Keratinocyte (primary cell): Measurements from ENCODE around the gene MAN1A2. TPM values are rescaled to one million over a fixed set of nuclear protein-coding genes. Genes with fewer than 3 reads are reported as not detected.

Experiments used
- DNase-seq: peaks from one replicate; pipeline ENCODE4 v3.0.0-alpha.2; 2011; ENCODE audit warnings: low read depth, missing footprints, low spot score
- FAIRE-seq: peaks from 2 replicates; lab custom pipeline; 2011; peaks lifted over from hg19 to GRCh38; lab: Jason Lieb, UNC
- H2AFZ ChIP-seq: 2 replicates; pipeline ENCODE4 v1.6.0; 2012; ENCODE audit warnings: low read length, control low read depth, inconsistent platforms; ENCODE audit not compliant: control insufficient read depth
- H3K27ac ChIP-seq: 2 replicates; pipeline ENCODE4 v1.5.1; 2011; ENCODE audit warnings: low read length; ENCODE audit not compliant: control insufficient read depth, insufficient read depth
- H3K27me3 ChIP-seq: 3 replicates; pipeline ENCODE4 v1.6.0; 2011; ENCODE audit warnings: low read length; ENCODE audit not compliant: control insufficient read depth, insufficient read depth; ENCODE audit errors: extremely low read depth
- H3K36me3 ChIP-seq, 2 experiments: 2 replicates in 1 of 2; 3 replicates in 1 of 2; pipeline ENCODE4 v1.5.1; 2011; ENCODE audit warnings: low read length in 2 of 2, mild to moderate bottlenecking in 1 of 2; ENCODE audit not compliant: control insufficient read depth in 2 of 2, insufficient read depth in 2 of 2; ENCODE audit errors: extremely low read depth in 1 of 2
- H3K4me1 ChIP-seq: 3 replicates; pipeline ENCODE4 v1.5.1; 2011; ENCODE audit warnings: low read length; ENCODE audit not compliant: control insufficient read depth, insufficient read depth; ENCODE audit errors: extremely low read depth
- H3K4me2 ChIP-seq: 3 replicates; pipeline ENCODE4 v1.6.0; 2011; ENCODE audit warnings: low read depth, low read length; ENCODE audit not compliant: control insufficient read depth, insufficient read depth; ENCODE audit errors: extremely low read depth
- H3K4me3 ChIP-seq, 3 experiments: fragments of 200-600 bp in 1 of 3; sonication (generic) in 1 of 3; 2 replicates in 2 of 3; 3 replicates in 1 of 3; pipeline ENCODE4 v1.5.1; 2011 to 2016; ENCODE audit warnings: low read length in 3 of 3, mild to moderate bottlenecking in 3 of 3, control low read depth in 2 of 3, inconsistent platforms in 1 of 3, low read depth in 1 of 3, mixed read lengths in 1 of 3, mixed run types in 1 of 3, moderate library complexity in 1 of 3; ENCODE audit not compliant: control insufficient read depth in 2 of 3, insufficient read depth in 2 of 3; ENCODE audit errors: extremely low read depth in 1 of 3
- H3K79me2 ChIP-seq: 2 replicates; pipeline ENCODE4 v1.6.0; 2012; ENCODE audit warnings: low read length; ENCODE audit not compliant: control insufficient read depth, insufficient read depth
- H3K9ac ChIP-seq: 3 replicates; pipeline ENCODE4 v1.6.0; 2011; ENCODE audit warnings: low read length; ENCODE audit not compliant: control insufficient read depth, insufficient read depth; ENCODE audit errors: extremely low read depth
- H3K9me1 ChIP-seq: 3 replicates; pipeline ENCODE4 v1.6.0; 2011; ENCODE audit warnings: low read length; ENCODE audit not compliant: control insufficient read depth, insufficient read depth; ENCODE audit errors: extremely low read depth
- H3K9me3 ChIP-seq: 2 replicates; pipeline ENCODE4 v1.5.1; 2012; ENCODE audit warnings: low read depth, low read length; ENCODE audit not compliant: control insufficient read depth
- H4K20me1 ChIP-seq: 3 replicates; pipeline ENCODE4 v1.6.0; 2011; ENCODE audit warnings: low read length; ENCODE audit not compliant: control insufficient read depth, insufficient read depth; ENCODE audit errors: extremely low read depth
- CTCF ChIP-seq, 3 experiments: IDR thresholded peaks in 1 of 3; conservative IDR thresholded peaks in 1 of 3; optimal IDR thresholded peaks in 1 of 3; 2 replicates in 2 of 3; 3 replicates in 1 of 3; pipeline versions ENCODE3 to v1.5.1; 2011; ENCODE audit warnings: low read length in 3 of 3, mild to moderate bottlenecking in 3 of 3, moderate library complexity in 2 of 3, control low read depth in 1 of 3, inconsistent platforms in 1 of 3; ENCODE audit not compliant: insufficient read depth in 2 of 3; ENCODE audit errors: extremely low read depth in 1 of 3
- EZH2 ChIP-seq: IDR thresholded peaks from one replicate; pipeline ENCODE4 v1.6.1; 2012; ENCODE audit warnings: inconsistent platforms, mild to moderate bottlenecking, low read length, moderate library complexity
- dilution Hi-C: fragments of 300-500 bp; cut with MboI; formaldehyde crosslinking; loops from one replicate; pipeline ENCODE4 v1.7.0; 2020; ENCODE audit warnings: low sequenced_read_pairs; ENCODE audit not compliant: extremely low pct_ligation_motif_present
- polyA plus RNA-seq, 5 experiments: library from polyadenylated mRNA; depleted of rRNA in 3 of 5; stranded (reverse) in 3 of 5; stranded (forward) in 1 of 5; unstranded in 1 of 5; fragments of >200 nt; gene quantifications; 1 replicate in 1 of 5; 2 replicates in 3 of 5; 3 replicates in 1 of 5; pipeline versions ENCODE4 v1.2.1 to v1.2.3, GENCODE V29; 2011 to 2012; ENCODE audit warnings: missing spikeins in 2 of 5, low read depth in 1 of 5, low replicate concordance in 1 of 5

The MAN1A2 gene
- polyA plus RNA-seq, 1 donor (not counting 4 experiments of a cell fraction or from before 2014, with no cell fraction given) = 19.0 TPM

DNA sequence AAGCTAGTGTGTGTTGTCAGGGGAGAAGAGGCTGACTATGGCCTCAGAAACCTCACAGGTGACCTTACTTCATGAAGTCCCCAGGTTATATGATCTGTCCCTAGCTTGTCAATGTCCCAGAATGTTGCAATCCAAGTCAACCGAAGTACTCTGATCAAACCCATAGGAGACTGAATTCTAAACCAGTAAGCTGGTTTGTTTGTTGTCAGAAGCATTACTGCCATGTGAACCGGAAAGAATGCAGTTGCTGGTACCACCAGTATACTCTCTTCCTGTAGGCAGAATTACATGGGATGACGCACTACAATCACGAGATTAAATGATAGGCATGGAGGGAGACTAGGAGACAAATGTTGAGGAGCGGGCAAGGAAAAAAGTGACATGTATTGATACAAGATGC lies 26.1 kb upstream of the MAN1A2 start:
- H3K79me2 ChIP-seq = no peaks in the 10 kb centered on the region
- dilution Hi-C loops = no loop called here
- H3K36me3 ChIP-seq = no peaks in the 10 kb centered on the region

DNA sequence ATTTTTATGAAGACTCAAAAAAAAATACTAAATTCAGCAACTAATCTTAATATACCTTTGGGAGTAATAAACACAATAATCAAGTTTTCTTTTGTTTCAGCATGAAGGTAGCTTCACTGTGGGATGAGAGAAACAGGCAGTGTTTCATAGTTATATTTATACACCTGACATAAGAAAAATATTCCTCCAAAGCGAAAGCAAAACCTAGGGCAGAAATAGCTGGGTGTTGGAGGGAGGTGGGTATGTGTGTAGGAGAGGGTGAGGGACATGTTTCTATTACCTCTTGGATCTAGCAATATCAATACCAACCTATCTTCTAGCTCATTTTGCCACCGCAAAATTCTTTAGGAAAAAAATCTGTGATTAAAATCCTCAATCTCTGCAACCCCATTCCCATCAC lies 24.9 kb upstream of the MAN1A2 start:
- H3K9me1 ChIP-seq = no peaks in the 10 kb centered on the region
- H3K79me2 ChIP-seq = no peaks in the 10 kb centered on the region
- no peaks in the 10 kb centered on the region for H3K4me1 ChIP-seq
- FAIRE-seq = no peak
- H3K9ac ChIP-seq = no peak overlapping the region
- TF ChIP-seq EZH2 (no peak), CTCF (optimal IDR thresholded peaks at IDR 0.05 in 1 of 3, IDR thresholded peaks at IDR 0.05 in 1 of 3, conservative IDR thresholded peaks at IDR 0.05 in 1 of 3; ENCODE audit: extremely low read depth in 1 of 3, insufficient read depth in 2 of 3, low read length in 3 of 3) (no peak)
- no peak for DNase-seq
- H3K9me3 ChIP-seq = no peaks in the 10 kb centered on the region
- H3K36me3 ChIP-seq = no peaks in the 10 kb centered on the region
- no peaks in the 10 kb centered on the region for H4K20me1 ChIP-seq
- dilution Hi-C loops = no loop called here
- H3K4me2 ChIP-seq = no peak overlapping the region
- H2AFZ ChIP-seq = no peak overlapping the region
- H3K27ac ChIP-seq = no peak overlapping the region
- no peaks in the 10 kb centered on the region for H3K27me3 ChIP-seq
- H3K4me3 ChIP-seq = no peak overlapping the region

More for the DNA sequence above, 26.1 kb upstream of the MAN1A2 start:
- Histone ChIP-seq H3K4me1 (no peaks in the 10 kb centered on the region), H3K9ac (no peak overlapping the region), H3K4me3 (no peak overlapping the region), H3K27me3 (no peaks in the 10 kb centered on the region), H2AFZ (no peak overlapping the region), H3K4me2 (no peak overlapping the region), H3K9me3 (no peaks in the 10 kb centered on the region), H4K20me1 (no peaks in the 10 kb centered on the region), H3K9me1 (no peaks in the 10 kb centered on the region), H3K27ac (no peak overlapping the region)
- DNase-seq = no peak
- TF ChIP-seq EZH2 (no peak), CTCF (optimal IDR thresholded peaks at IDR 0.05 in 1 of 3, IDR thresholded peaks at IDR 0.05 in 1 of 3, conservative IDR thresholded peaks at IDR 0.05 in 1 of 3; ENCODE audit: extremely low read depth in 1 of 3, insufficient read depth in 2 of 3, low read length in 3 of 3) (no peak)
- no peak for FAIRE-seq
